ENCODE results near the gene KCNH1.
"Not testable (repeated sequence)": the region's sequence is repeated elsewhere in the genome, so short reads cannot be mapped to it uniquely, and the experiment has no call there.

Gene KCNH1

DNA sequence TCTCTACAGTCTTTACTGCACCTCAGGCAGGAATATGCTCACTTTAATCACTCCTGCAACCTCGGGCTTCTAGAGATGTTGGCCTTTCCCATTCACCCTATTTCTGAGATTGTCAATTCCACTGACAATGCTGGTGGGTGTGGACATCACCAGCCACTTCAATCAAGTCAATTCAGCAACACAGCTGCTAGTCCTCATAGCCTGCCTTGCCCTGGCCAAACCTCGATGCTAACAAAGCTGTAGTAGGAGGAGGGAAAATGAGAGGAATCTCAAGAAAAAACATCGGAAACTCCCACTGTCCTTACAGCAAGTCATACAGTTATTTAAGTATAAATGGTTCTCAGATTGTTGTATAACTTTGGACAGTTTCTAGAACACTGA, 155.0 kb downstream of the KCNH1 start:
- H3K79me2 ChIP-seq (ENCODE audit: low read length) = no peaks in the 10 kb centered on the region
- H3K4me1 ChIP-seq (ENCODE audit: low read length) = no peaks in the 10 kb centered on the region
- no peak overlapping the region for H2AFZ ChIP-seq (ENCODE audit: low read depth, low read length)
- no peak overlapping the region for H3K27ac ChIP-seq (ENCODE audit: low read length)
- no peak overlapping the region for H3K9ac ChIP-seq (ENCODE audit: low read length)
- no peaks in the 10 kb centered on the region for H4K20me1 ChIP-seq (ENCODE audit: insufficient read depth, low read length)
- no peaks in the 10 kb centered on the region for H3K27me3 ChIP-seq (ENCODE audit: low read depth, low read length)
- no peaks in the 10 kb centered on the region for H3K36me3 ChIP-seq (replicated peaks; ENCODE audit: low read depth, low read length)
- TF ChIP-seq, protein P1, sequence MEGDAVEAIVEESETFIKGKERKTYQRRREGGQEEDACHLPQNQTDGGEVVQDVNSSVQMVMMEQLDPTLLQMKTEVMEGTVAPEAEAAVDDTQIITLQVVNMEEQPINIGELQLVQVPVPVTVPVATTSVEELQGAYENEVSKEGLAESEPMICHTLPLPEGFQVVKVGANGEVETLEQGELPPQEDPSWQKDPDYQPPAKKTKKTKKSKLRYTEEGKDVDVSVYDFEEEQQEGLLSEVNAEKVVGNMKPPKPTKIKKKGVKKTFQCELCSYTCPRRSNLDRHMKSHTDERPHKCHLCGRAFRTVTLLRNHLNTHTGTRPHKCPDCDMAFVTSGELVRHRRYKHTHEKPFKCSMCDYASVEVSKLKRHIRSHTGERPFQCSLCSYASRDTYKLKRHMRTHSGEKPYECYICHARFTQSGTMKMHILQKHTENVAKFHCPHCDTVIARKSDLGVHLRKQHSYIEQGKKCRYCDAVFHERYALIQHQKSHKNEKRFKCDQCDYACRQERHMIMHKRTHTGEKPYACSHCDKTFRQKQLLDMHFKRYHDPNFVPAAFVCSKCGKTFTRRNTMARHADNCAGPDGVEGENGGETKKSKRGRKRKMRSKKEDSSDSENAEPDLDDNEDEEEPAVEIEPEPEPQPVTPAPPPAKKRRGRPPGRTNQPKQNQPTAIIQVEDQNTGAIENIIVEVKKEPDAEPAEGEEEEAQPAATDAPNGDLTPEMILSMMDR (IDR thresholded peaks at IDR 0.05; ENCODE audit: low read depth, low read length) = no peak
- no peak for TF ChIP-seq EZH2phosphoT487 (IDR thresholded peaks at IDR 0.05; ENCODE audit: low read depth)
- no peak overlapping the region for H3K4me3 ChIP-seq (ENCODE audit: low read length)
- no peak overlapping the region for H3K4me2 ChIP-seq (ENCODE audit: low read length)
- no peaks in the 10 kb centered on the region for H3K9me3 ChIP-seq (ENCODE audit: insufficient read depth, low read length)

GRCh38 chr1:210978316-210978973, 155.5 kb downstream of the KCNH1 start:
- no peak overlapping the region for H3K9ac ChIP-seq (ENCODE audit: low read length)

GRCh38 chr1:210951279-210951678, 182.7 kb downstream of the KCNH1 start:
- H4K20me1 ChIP-seq (ENCODE audit: insufficient read depth, low read length) = no peaks in the 10 kb centered on the region
- H3K79me2 ChIP-seq (ENCODE audit: low read length) = no peaks in the 10 kb centered on the region
- no peak overlapping the region for H3K27ac ChIP-seq (ENCODE audit: low read length)
- H3K9me3 ChIP-seq (ENCODE audit: insufficient read depth, low read length) = no peaks in the 10 kb centered on the region
- no peak overlapping the region for H2AFZ ChIP-seq (ENCODE audit: low read depth, low read length)
- H3K36me3 ChIP-seq (replicated peaks; ENCODE audit: low read depth, low read length) = no peaks in the 10 kb centered on the region
- H3K4me3 ChIP-seq (ENCODE audit: low read length) = no peak overlapping the region
- H3K4me1 ChIP-seq (ENCODE audit: low read length) = no peaks in the 10 kb centered on the region
- TF ChIP-seq, protein P1 (IDR thresholded peaks at IDR 0.05; ENCODE audit: low read depth, low read length) = no peak
- no peak for TF ChIP-seq EZH2phosphoT487 (IDR thresholded peaks at IDR 0.05; ENCODE audit: low read depth)
- no peaks in the 10 kb centered on the region for H3K27me3 ChIP-seq (ENCODE audit: low read depth, low read length)
- H3K4me2 ChIP-seq (ENCODE audit: low read length) = no peak overlapping the region
- no peak overlapping the region for H3K9ac ChIP-seq (ENCODE audit: low read length)

More at GRCh38 chr1:210978316-210978973, 155.5 kb downstream of the KCNH1 start:
- Histone ChIP-seq H3K79me2 (ENCODE audit: low read length) (no peaks in the 10 kb centered on the region), H3K36me3 (replicated peaks; ENCODE audit: low read depth, low read length) (no peaks in the 10 kb centered on the region), H3K27me3 (ENCODE audit: low read depth, low read length) (no peaks in the 10 kb centered on the region), H3K4me2 (ENCODE audit: low read length) (no peak overlapping the region), H4K20me1 (ENCODE audit: insufficient read depth, low read length) (no peaks in the 10 kb centered on the region), H3K27ac (ENCODE audit: low read length) (no peak overlapping the region), H3K4me1 (ENCODE audit: low read length) (no peaks in the 10 kb centered on the region), H3K9me3 (ENCODE audit: insufficient read depth, low read length) (no peaks in the 10 kb centered on the region), H3K4me3 (ENCODE audit: low read length) (no peak overlapping the region), H2AFZ (ENCODE audit: low read depth, low read length) (no peak overlapping the region)
- TF ChIP-seq, protein P1 (IDR thresholded peaks at IDR 0.05; ENCODE audit: low read depth, low read length) = no peak
- TF ChIP-seq EZH2phosphoT487 (IDR thresholded peaks at IDR 0.05; ENCODE audit: low read depth) = no peak

DNA sequence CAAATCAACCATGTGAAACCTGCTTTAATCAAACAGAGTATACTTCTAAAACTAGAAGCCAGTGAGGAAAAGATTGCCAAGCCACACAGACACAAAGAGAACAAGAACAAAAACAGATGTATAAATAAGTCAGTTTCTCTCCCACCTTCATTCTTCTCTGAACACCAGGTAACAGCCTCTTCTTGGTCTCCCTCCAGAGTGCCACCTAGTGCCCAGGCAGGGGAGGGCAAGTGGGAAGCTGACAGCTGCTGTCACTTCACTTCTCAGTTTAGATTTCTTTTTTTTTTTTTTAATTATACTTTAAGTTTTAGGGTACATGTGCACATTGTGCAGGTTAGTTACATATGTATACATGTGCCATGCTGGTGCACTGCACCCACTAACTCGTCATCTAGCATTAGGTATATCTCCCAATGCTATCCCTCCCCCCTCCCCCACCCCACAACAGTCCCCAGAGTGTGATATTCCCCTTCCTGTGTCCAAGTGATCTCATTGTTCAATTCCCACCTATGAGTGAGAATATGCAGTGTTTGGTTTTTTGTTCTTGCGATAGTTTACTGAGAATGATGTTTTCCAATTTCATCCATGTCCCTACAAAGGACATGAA, 183.9 kb downstream of the KCNH1 start:
- TF ChIP-seq, protein P1 (IDR thresholded peaks at IDR 0.05; ENCODE audit: low read depth, low read length) = peak; percentile 54
- H3K27ac ChIP-seq (ENCODE audit: low read length); H4K20me1 ChIP-seq (ENCODE audit: insufficient read depth, low read length); H3K9me3 ChIP-seq (ENCODE audit: insufficient read depth, low read length); H3K79me2 ChIP-seq (ENCODE audit: low read length); H3K9ac ChIP-seq (ENCODE audit: low read length); H3K4me1 ChIP-seq (ENCODE audit: low read length); H3K36me3 ChIP-seq (replicated peaks; ENCODE audit: low read depth, low read length); H3K4me2 ChIP-seq (ENCODE audit: low read length); H3K27me3 ChIP-seq (ENCODE audit: low read depth, low read length); H2AFZ ChIP-seq (ENCODE audit: low read depth, low read length); H3K4me3 ChIP-seq (ENCODE audit: low read length): not testable (repeated sequence)

Measured in OCI-LY3 (cell line).